ENCODE results near the gene IQSEC1. TPM values are rescaled to one million over a fixed set of nuclear protein-coding genes. Genes with fewer than 3 reads are reported as not detected.

Gene IQSEC1
- total and polyA plus RNA-seq, 9 of the 15 experiments (the other 6 are each of a cell fraction or from before 2014, with no cell fraction given): 0.56 to 39.0 (median 6.8) TPM

DNA sequence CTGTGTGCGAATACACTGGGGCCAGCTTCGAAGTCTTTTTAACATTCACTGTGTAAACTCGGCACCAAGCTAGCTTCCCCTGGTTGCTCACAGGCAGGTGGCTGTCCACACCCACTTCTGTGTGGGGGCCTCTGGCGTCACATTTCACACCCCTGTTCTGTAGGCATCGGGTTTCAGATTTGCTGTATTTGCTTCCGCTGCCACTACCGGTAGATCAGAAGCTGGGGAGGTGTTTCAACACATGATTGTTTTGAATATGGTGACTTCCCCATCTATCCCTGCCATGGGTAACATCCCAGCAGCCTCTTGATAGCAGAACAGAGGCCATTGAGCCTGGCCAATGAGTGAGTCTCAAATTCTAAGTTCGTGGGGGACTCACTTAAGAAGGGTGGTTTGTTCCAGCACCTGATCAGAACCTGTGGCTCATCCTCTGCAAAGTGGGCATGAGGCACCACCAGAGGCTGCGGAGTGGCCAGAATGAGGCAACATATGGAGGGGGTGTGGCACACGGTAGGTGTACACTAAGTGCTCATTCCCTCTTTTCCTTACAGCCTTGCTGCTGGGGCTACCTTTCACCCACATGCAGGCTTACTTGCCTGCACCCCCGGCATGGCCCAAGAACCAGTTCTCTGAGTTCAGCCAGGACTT, 61.5 kb downstream of the IQSEC1 start (continued):
- TF ChIP-seq, protein P1, sequence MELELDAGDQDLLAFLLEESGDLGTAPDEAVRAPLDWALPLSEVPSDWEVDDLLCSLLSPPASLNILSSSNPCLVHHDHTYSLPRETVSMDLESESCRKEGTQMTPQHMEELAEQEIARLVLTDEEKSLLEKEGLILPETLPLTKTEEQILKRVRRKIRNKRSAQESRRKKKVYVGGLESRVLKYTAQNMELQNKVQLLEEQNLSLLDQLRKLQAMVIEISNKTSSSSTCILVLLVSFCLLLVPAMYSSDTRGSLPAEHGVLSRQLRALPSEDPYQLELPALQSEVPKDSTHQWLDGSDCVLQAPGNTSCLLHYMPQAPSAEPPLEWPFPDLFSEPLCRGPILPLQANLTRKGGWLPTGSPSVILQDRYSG (tag; conservative IDR thresholded peaks at IDR 0.05; ENCODE audit: low read depth): peak; percentile 80; the same call in 1 of the 2 replicates
- no peak for TF ChIP-seq HNRNPK (IDR thresholded peaks at IDR 0.05; ENCODE audit: low read depth, low read length, poor library complexity, severe bottlenecking)
- TF ChIP-seq, protein P2, sequence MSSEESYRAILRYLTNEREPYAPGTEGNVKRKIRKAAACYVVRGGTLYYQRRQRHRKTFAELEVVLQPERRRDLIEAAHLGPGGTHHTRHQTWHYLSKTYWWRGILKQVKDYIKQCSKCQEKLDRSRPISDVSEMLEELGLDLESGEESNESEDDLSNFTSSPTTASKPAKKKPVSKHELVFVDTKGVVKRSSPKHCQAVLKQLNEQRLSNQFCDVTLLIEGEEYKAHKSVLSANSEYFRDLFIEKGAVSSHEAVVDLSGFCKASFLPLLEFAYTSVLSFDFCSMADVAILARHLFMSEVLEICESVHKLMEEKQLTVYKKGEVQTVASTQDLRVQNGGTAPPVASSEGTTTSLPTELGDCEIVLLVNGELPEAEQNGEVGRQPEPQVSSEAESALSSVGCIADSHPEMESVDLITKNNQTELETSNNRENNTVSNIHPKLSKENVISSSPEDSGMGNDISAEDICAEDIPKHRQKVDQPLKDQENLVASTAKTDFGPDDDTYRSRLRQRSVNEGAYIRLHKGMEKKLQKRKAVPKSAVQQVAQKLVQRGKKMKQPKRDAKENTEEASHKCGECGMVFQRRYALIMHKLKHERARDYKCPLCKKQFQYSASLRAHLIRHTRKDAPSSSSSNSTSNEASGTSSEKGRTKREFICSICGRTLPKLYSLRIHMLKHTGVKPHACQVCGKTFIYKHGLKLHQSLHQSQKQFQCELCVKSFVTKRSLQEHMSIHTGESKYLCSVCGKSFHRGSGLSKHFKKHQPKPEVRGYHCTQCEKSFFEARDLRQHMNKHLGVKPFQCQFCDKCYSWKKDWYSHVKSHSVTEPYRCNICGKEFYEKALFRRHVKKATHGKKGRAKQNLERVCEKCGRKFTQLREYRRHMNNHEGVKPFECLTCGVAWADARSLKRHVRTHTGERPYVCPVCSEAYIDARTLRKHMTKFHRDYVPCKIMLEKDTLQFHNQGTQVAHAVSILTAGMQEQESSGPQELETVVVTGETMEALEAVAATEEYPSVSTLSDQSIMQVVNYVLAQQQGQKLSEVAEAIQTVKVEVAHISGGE (CRISPR knock-in tag; IDR thresholded peaks at IDR 0.05): no peak
- TF ChIP-seq ZNF239 (CRISPR knock-in tag; IDR thresholded peaks at IDR 0.05): peak; percentile 66; the same call in 1 of the 2 replicates
- no peak for TF ChIP-seq RFX5 (IDR thresholded peaks at IDR 0.05; ENCODE audit: low read depth, low read length)
- TF ChIP-seq FOXA3 (CRISPR knock-in tag; conservative IDR thresholded peaks at IDR 0.05 in 1 of 2, IDR thresholded peaks at IDR 0.05 in 1 of 2): no peak
- no peak for TF ChIP-seq GATAD2A (IDR thresholded peaks at IDR 0.05)
- TF ChIP-seq, protein P3, sequence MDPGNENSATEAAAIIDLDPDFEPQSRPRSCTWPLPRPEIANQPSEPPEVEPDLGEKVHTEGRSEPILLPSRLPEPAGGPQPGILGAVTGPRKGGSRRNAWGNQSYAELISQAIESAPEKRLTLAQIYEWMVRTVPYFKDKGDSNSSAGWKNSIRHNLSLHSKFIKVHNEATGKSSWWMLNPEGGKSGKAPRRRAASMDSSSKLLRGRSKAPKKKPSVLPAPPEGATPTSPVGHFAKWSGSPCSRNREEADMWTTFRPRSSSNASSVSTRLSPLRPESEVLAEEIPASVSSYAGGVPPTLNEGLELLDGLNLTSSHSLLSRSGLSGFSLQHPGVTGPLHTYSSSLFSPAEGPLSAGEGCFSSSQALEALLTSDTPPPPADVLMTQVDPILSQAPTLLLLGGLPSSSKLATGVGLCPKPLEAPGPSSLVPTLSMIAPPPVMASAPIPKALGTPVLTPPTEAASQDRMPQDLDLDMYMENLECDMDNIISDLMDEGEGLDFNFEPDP (CRISPR knock-in tag; IDR thresholded peaks at IDR 0.05): no peak
- TF ChIP-seq ZNF699 (CRISPR knock-in tag; IDR thresholded peaks at IDR 0.05; ENCODE audit: insufficient replicate concordance): no peak
- no peak for TF ChIP-seq PHB2 (IDR thresholded peaks at IDR 0.05; ENCODE audit: low read depth)
- TF ChIP-seq ZNF12 (CRISPR knock-in tag; IDR thresholded peaks at IDR 0.05): no peak
- TF ChIP-seq, protein P4, sequence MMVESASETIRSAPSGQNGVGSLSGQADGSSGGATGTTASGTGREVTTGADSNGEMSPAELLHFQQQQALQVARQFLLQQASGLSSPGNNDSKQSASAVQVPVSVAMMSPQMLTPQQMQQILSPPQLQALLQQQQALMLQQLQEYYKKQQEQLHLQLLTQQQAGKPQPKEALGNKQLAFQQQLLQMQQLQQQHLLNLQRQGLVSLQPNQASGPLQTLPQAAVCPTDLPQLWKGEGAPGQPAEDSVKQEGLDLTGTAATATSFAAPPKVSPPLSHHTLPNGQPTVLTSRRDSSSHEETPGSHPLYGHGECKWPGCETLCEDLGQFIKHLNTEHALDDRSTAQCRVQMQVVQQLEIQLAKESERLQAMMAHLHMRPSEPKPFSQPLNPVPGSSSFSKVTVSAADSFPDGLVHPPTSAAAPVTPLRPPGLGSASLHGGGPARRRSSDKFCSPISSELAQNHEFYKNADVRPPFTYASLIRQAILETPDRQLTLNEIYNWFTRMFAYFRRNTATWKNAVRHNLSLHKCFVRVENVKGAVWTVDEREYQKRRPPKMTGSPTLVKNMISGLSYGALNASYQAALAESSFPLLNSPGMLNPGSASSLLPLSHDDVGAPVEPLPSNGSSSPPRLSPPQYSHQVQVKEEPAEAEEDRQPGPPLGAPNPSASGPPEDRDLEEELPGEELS (CRISPR knock-in tag; IDR thresholded peaks at IDR 0.05; ENCODE audit: borderline replicate concordance): no peak
- TF ChIP-seq LCOR (CRISPR knock-in tag; IDR thresholded peaks at IDR 0.05): no peak; the same call in 1 of the 2 replicates
- TF ChIP-seq SMARCA4 (IDR thresholded peaks at IDR 0.05): no peak
- TF ChIP-seq NFRKB (IDR thresholded peaks at IDR 0.05; ENCODE audit: low read depth): no peak
- no peak for TF ChIP-seq ZNF384 (IDR thresholded peaks at IDR 0.05; ENCODE audit: low read depth, low read length)
- no peak for TF ChIP-seq RAD51 (IDR thresholded peaks at IDR 0.05; ENCODE audit: borderline replicate concordance, low read depth)
- no peak for TF ChIP-seq SMARCA5 (IDR thresholded peaks at IDR 0.05)
- TF ChIP-seq, protein P5, sequence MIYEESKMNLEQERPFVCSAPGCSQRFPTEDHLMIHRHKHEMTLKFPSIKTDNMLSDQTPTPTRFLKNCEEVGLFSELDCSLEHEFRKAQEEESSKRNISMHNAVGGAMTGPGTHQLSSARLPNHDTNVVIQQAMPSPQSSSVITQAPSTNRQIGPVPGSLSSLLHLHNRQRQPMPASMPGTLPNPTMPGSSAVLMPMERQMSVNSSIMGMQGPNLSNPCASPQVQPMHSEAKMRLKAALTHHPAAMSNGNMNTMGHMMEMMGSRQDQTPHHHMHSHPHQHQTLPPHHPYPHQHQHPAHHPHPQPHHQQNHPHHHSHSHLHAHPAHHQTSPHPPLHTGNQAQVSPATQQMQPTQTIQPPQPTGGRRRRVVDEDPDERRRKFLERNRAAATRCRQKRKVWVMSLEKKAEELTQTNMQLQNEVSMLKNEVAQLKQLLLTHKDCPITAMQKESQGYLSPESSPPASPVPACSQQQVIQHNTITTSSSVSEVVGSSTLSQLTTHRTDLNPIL (CRISPR knock-in tag; IDR thresholded peaks at IDR 0.05): no peak
